ENCODE data around the gene CTNNB1.

The CTNNB1 gene

GRCh38 chr3:41182504-41183059, 16.7 kb upstream of the CTNNB1 start:
- no peak overlapping the region for H3K23ac ChIP-seq (ENCODE audit: low read length)

DNA sequence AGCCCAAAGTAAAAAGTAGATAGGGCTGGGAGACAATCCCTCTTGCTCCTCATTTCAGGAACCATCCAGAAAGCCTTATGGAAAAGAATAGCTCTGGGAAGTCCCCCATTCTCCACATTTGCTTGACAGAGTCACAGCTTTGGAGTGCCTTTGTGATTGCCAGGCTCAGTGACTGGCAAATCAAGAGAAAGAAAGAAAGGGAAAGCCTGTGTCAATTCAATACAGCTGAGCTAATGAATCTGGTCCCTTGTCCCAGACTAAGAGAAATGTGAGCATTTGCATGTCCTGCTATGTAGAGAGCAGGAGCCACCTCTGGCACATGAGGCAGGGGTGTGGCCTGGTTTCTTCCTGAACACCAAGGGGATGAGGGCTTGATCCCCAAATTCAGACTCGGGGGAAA, 14.9 kb upstream of the CTNNB1 start:
- Histone ChIP-seq H3K36me3 (ENCODE audit: control insufficient read depth, insufficient read depth, low read length) (no peaks in the 10 kb centered on the region), H3K27ac (ENCODE audit: low read depth, low read length) (no peak overlapping the region), H3K23ac (ENCODE audit: low read length) (no peak overlapping the region)

More at GRCh38 chr3:41182504-41183059, 16.7 kb upstream of the CTNNB1 start:
- H3K27ac ChIP-seq (ENCODE audit: low read depth, low read length): no peak overlapping the region
- no peak overlapping the region for H2BK5ac ChIP-seq (ENCODE audit: low read length)
- H3K79me1 ChIP-seq (ENCODE audit: low read length): no peaks in the 10 kb centered on the region
- H3K4me2 ChIP-seq (ENCODE audit: low read length): no peak overlapping the region
- no peak overlapping the region for H3K56ac ChIP-seq (ENCODE audit: low read length)
- no peak overlapping the region for H3K4me3 ChIP-seq (ENCODE audit: low read length)
- no peak overlapping the region for H3K18ac ChIP-seq (ENCODE audit: low read length)
- no peaks in the 10 kb centered on the region for H3K36me3 ChIP-seq (ENCODE audit: control insufficient read depth, insufficient read depth, low read length)
- no peak overlapping the region for H4K5ac ChIP-seq (ENCODE audit: low read length)
- no peak overlapping the region for H2BK15ac ChIP-seq (replicated peaks; ENCODE audit: low read depth)
- H3K79me2 ChIP-seq (ENCODE audit: control insufficient read depth, insufficient read depth, low read length): no peaks in the 10 kb centered on the region
- no peak for DNase-seq
- H2AK5ac ChIP-seq (ENCODE audit: low read length): no peak overlapping the region
- H3K27me3 ChIP-seq (ENCODE audit: insufficient read depth, low read length, poor library complexity): no peaks in the 10 kb centered on the region
- H3K4ac ChIP-seq (ENCODE audit: low read depth, low read length): no peak overlapping the region
- no CpG with 5 or more reads among the region's 5 CpGs for WGBS (ENCODE audit: extremely low coverage, insufficient coverage, low lambda C conversion rate)
- H3K9ac ChIP-seq (ENCODE audit: low read length): no peak overlapping the region
- no peak overlapping the region for H4K8ac ChIP-seq (ENCODE audit: low read depth, low read length)
- no peaks in the 10 kb centered on the region for H3K4me1 ChIP-seq (ENCODE audit: control insufficient read depth, low read depth, low read length)
- H2BK120ac ChIP-seq (ENCODE audit: low read depth, low read length): no peak overlapping the region

DNA sequence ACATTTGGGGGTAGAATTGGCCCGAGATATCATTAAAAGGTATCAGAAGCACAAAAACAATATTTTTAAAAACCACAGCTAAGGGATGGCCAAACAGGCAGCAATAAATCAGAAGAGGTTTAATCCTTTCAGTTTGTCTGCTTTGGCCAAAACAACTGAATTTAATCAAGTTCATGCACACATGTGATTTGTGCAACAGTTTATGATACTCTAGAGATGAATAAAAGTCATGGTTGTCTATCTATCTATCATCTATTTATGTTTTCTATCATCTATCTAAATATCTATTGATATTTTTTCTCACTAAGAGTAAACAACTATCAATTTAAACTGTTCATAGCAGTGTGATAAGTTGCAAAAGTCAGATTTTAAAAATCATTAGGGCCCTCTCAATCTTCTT, 13.0 kb upstream of the CTNNB1 start:
- no peak overlapping the region for H2AK5ac ChIP-seq (ENCODE audit: low read length)
- no peaks in the 10 kb centered on the region for H3K36me3 ChIP-seq (ENCODE audit: control insufficient read depth, insufficient read depth, low read length)
- H3K4me2 ChIP-seq (ENCODE audit: low read length): no peak overlapping the region
- no peak overlapping the region for H2BK15ac ChIP-seq (replicated peaks; ENCODE audit: low read depth)
- no peak overlapping the region for H4K5ac ChIP-seq (ENCODE audit: low read length)
- no peak overlapping the region for H3K56ac ChIP-seq (ENCODE audit: low read length)
- H3K23ac ChIP-seq (ENCODE audit: low read length): no peak overlapping the region
- no peaks in the 10 kb centered on the region for H3K4me1 ChIP-seq (ENCODE audit: control insufficient read depth, low read depth, low read length)
- H4K8ac ChIP-seq (ENCODE audit: low read depth, low read length): no peak overlapping the region
- H3K18ac ChIP-seq (ENCODE audit: low read length): no peak overlapping the region
- no peak for DNase-seq
- no peak overlapping the region for H3K4me3 ChIP-seq (ENCODE audit: low read length)
- no peak overlapping the region for H2BK120ac ChIP-seq (ENCODE audit: low read depth, low read length)
- H3K27me3 ChIP-seq (ENCODE audit: insufficient read depth, low read length, poor library complexity): no peaks in the 10 kb centered on the region
- no CpG with 5 or more reads among the region's 1 CpG for WGBS (ENCODE audit: extremely low coverage, insufficient coverage, low lambda C conversion rate)
- no peak overlapping the region for H3K4ac ChIP-seq (ENCODE audit: low read depth, low read length)
- no peaks in the 10 kb centered on the region for H3K79me2 ChIP-seq (ENCODE audit: control insufficient read depth, insufficient read depth, low read length)
- no peak overlapping the region for H2BK5ac ChIP-seq (ENCODE audit: low read length)
- no peak overlapping the region for H3K9ac ChIP-seq (ENCODE audit: low read length)
- no peak overlapping the region for H3K27ac ChIP-seq (ENCODE audit: low read depth, low read length)
- no peaks in the 10 kb centered on the region for H3K79me1 ChIP-seq (ENCODE audit: low read length)

More for the DNA sequence above, 14.9 kb upstream of the CTNNB1 start:
- no peaks in the 10 kb centered on the region for H3K79me1 ChIP-seq (ENCODE audit: low read length)
- no peak overlapping the region for H3K18ac ChIP-seq (ENCODE audit: low read length)
- H4K8ac ChIP-seq (ENCODE audit: low read depth, low read length): no peak overlapping the region
- no peak overlapping the region for H2BK5ac ChIP-seq (ENCODE audit: low read length)
- H3K79me2 ChIP-seq (ENCODE audit: control insufficient read depth, insufficient read depth, low read length): no peaks in the 10 kb centered on the region
- no peak overlapping the region for H3K9ac ChIP-seq (ENCODE audit: low read length)
- no peaks in the 10 kb centered on the region for H3K4me1 ChIP-seq (ENCODE audit: control insufficient read depth, low read depth, low read length)
- H2AK5ac ChIP-seq (ENCODE audit: low read length): no peak overlapping the region
- H3K27me3 ChIP-seq (ENCODE audit: insufficient read depth, low read length, poor library complexity): no peaks in the 10 kb centered on the region
- DNase-seq: no peak
- no peak overlapping the region for H4K5ac ChIP-seq (ENCODE audit: low read length)
- no peak overlapping the region for H3K4ac ChIP-seq (ENCODE audit: low read depth, low read length)
- no peak overlapping the region for H3K4me2 ChIP-seq (ENCODE audit: low read length)
- no CpG with 5 or more reads among the region's 1 CpG for WGBS (ENCODE audit: extremely low coverage, insufficient coverage, low lambda C conversion rate)
- no peak overlapping the region for H2BK15ac ChIP-seq (replicated peaks; ENCODE audit: low read depth)
- H3K4me3 ChIP-seq (ENCODE audit: low read length): no peak overlapping the region
- peak overlapping the region; percentile 52 for H2BK120ac ChIP-seq (ENCODE audit: low read depth, low read length)
- no peak overlapping the region for H3K56ac ChIP-seq (ENCODE audit: low read length)

GRCh38 chr3:41188306-41188705, 11.0 kb upstream of the CTNNB1 start:
- WGBS (ENCODE audit: extremely low coverage, insufficient coverage, low lambda C conversion rate): no CpG with 5 or more reads among the region's 3 CpGs
- Histone ChIP-seq H3K4me1 (ENCODE audit: control insufficient read depth, low read depth, low read length) (no peaks in the 10 kb centered on the region), H3K9ac (ENCODE audit: low read length) (no peak overlapping the region), H2BK120ac (ENCODE audit: low read depth, low read length) (no peak overlapping the region), H3K23ac (ENCODE audit: low read length) (no peak overlapping the region), H3K27ac (ENCODE audit: low read depth, low read length) (no peak overlapping the region), H4K8ac (ENCODE audit: low read depth, low read length) (no peak overlapping the region), H4K5ac (ENCODE audit: low read length) (no peak overlapping the region), H3K4me3 (ENCODE audit: low read length) (no peak overlapping the region), H2BK15ac (replicated peaks; ENCODE audit: low read depth) (no peak overlapping the region), H3K4me2 (ENCODE audit: low read length) (no peak overlapping the region), H3K18ac (ENCODE audit: low read length) (no peak overlapping the region), H2AK5ac (ENCODE audit: low read length) (no peak overlapping the region), H3K79me1 (ENCODE audit: low read length) (no peaks in the 10 kb centered on the region), H2BK5ac (ENCODE audit: low read length) (no peak overlapping the region), H3K36me3 (ENCODE audit: control insufficient read depth, insufficient read depth, low read length) (no peaks in the 10 kb centered on the region), H3K4ac (ENCODE audit: low read depth, low read length) (no peak overlapping the region), H3K56ac (ENCODE audit: low read length) (no peak overlapping the region), H3K79me2 (ENCODE audit: control insufficient read depth, insufficient read depth, low read length) (no peaks in the 10 kb centered on the region), H3K27me3 (ENCODE audit: insufficient read depth, low read length, poor library complexity) (no peaks in the 10 kb centered on the region)
- no peak for DNase-seq

- H3K18ac ChIP-seq (ENCODE audit: low read length): no peak overlapping the region
- H3K36me3 ChIP-seq (ENCODE audit: control insufficient read depth, insufficient read depth, low read length): no peaks in the 10 kb centered on the region
- H3K4me1 ChIP-seq (ENCODE audit: control insufficient read depth, low read depth, low read length): no peaks in the 10 kb centered on the region
- H3K4me2 ChIP-seq (ENCODE audit: low read length): no peak overlapping the region
- H3K79me2 ChIP-seq (ENCODE audit: control insufficient read depth, insufficient read depth, low read length): no peaks in the 10 kb centered on the region
- no CpG with 5 or more reads among the region's 1 CpG for WGBS (ENCODE audit: extremely low coverage, insufficient coverage, low lambda C conversion rate)
- no peak overlapping the region for H2BK120ac ChIP-seq (ENCODE audit: low read depth, low read length)
- H4K8ac ChIP-seq (ENCODE audit: low read depth, low read length): no peak overlapping the region
- DNase-seq: no peak
- no peak overlapping the region for H2BK15ac ChIP-seq (replicated peaks; ENCODE audit: low read depth)
- no peaks in the 10 kb centered on the region for H3K27me3 ChIP-seq (ENCODE audit: insufficient read depth, low read length, poor library complexity)
- no peak overlapping the region for H2AK5ac ChIP-seq (ENCODE audit: low read length)
- H2BK5ac ChIP-seq (ENCODE audit: low read length): no peak overlapping the region
- no peak overlapping the region for H3K23ac ChIP-seq (ENCODE audit: low read length)
- H3K4me3 ChIP-seq (ENCODE audit: low read length): no peak overlapping the region
- no peak overlapping the region for H3K9ac ChIP-seq (ENCODE audit: low read length)
- H3K56ac ChIP-seq (ENCODE audit: low read length): no peak overlapping the region
- H3K4ac ChIP-seq (ENCODE audit: low read depth, low read length): no peak overlapping the region
- H3K27ac ChIP-seq (ENCODE audit: low read depth, low read length): no peak overlapping the region
- H4K5ac ChIP-seq (ENCODE audit: low read length): no peak overlapping the region
- H3K79me1 ChIP-seq (ENCODE audit: low read length): no peaks in the 10 kb centered on the region
Measured at GRCh38 chr3:41190509-41191284, 8.6 kb upstream of the CTNNB1 start.
